GM21737 (cell line): ENCODE results near the gene F2R.
"Not testable (repeated sequence)": the region's sequence is repeated elsewhere in the genome, so short reads cannot be mapped to it uniquely, and the experiment has no call there.

Source experiments
- ATAC-seq: cut with Tn5 transposase; IDR thresholded peaks from one replicate; pipeline ENCODE4 v1.9.1; 2021; ENCODE audit warnings: mild to moderate bottlenecking, moderate library complexity; ENCODE audit not compliant: unreplicated experiment

F2R gene

GRCh38 chr5:76715736-76716455 is at the start of gene F2R:
Gene F2R, plus strand, starts transcription at chr5:76716126. Its CDS starts 182 bp downstream, at chr5:76716308.
- peak; percentile 64 for ATAC-seq

DNA sequence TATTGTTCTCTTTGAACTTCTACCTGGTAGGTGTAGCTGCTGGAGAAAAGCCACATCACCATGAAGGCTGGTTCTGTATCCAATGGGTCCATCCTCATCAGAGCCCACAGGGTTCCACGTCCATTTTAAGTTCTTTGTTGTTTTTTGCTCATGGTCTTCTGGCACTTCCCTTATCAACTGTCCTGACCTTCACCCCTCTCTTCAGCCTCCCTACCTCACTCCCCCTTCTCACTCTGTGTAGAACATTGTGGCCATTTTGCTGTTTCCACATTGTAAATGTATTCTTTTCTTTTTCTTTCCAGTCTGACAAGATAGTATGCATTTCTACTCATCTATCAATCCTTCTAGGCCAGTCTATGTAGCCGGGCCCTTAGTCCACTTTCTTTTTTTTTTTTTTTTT is 48.4 kb upstream of the F2R start:
- ATAC-seq, result no peak

- no peak for ATAC-seq
Observed at GRCh38 chr5:76669245-76669644, 46.7 kb upstream of the F2R start.

- ATAC-seq, result no peak
Observed at GRCh38 chr5:76670508-76670907, 45.4 kb upstream of the F2R start.

DNA sequence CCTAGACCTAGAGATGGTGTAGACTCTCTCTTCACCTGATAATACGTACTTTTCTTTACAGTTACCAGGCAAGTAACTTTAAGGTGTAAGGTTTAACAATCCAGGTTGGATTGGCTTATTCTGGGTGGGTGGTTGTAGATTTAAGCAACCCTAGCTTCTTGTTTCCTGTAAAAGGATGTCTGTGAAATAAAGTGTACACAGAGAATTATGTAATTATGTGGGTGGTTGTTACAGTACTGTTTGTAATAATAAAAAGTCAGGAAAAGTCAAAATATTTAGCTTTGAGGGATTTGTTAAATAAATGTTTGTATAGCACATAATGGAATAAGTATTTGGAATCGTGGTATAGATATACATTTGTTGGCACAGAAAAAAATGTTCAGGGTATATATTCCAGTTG is 43.7 kb upstream of the F2R start:
- no peak for ATAC-seq

- no peak for ATAC-seq
Observed at GRCh38 chr5:76673125-76673524, 42.8 kb upstream of the F2R start.

DNA sequence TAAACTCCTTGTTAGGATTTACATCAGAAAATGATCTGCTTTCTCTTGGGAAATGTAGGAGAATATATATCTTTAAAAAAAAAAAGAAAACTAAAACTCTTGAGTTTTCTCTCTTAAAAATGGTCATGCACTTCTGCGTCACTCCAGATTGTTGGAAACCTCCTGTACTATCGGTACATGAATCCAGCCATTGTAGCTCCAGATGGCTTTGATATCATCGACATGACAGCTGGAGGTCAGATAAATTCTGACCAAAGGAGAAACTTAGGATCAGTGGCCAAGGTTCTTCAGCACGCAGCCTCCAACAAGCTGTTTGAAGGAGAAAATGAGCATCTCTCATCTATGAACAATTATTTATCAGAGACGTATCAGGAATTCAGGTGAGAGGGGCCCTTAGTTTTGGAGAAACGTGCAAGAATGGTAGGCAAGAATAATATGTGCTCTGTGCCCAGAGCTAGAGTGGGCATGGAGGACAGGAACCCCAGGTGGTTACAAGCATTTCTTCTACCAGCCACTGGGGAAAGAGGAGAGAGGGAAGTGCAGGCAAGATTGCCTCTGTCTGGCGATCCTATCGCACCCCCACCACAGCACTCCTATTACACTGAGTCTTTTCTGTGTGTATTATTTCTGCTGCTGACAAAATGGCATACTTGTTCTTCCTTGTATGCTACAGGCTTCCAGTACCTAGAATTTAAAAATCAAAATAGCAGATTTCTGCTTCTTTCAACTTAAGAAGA is 41.4 kb upstream of the F2R start:
- no peak for ATAC-seq

DNA sequence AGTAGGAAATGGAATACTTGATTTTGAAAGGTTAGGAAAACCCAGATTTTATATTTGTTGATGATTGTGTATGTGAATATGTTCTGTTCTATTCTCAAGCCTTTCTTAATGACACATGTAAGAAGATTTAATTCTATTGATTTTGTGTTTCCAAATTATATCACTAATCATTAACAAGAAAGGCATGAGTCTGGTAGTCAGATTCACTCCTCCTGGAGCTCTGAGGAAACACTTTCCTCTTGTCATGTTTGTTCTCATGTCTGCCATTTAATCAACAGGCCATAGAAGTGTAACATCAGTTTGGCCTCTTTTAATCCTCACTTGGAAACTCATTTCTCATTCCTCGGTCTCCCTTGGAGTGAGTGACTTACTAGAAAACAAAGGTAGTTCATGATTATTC is 40.6 kb upstream of the F2R start:
- ATAC-seq, result no peak

DNA sequence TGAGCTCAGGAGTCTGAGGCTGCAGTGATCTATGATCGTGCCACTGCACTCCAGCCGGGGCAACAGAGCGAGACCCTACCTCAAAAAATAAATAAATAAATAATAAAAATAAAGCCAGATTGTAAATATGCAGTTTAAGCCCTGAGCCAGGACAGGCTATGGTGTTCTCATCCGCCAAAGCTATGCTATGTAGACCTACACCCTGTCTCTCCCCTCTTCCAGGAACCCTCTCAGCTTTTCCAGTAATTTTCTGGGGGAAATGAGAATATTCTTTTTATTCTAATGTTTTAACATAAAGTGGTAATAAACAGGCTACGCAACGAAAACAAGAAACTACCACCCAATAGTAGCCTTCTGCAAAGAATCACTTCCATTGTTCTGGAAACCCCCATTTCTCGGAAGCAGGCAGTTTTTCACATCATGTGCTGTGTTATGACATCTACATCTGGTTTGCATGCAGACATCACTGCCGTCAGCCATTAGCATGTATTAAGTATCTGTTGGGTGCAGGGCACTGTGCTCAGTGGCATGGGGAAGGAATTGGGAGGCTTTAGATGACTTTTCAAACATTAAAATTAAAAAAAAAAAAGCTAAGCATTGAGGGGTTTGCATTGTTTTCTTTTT is 38.0 kb upstream of the F2R start:
- ATAC-seq, result no peak

- no peak for ATAC-seq
Observed at GRCh38 chr5:76679231-76679630, 36.7 kb upstream of the F2R start.

GRCh38 chr5:76680826-76681225 is 35.1 kb upstream of the F2R start:
- not testable (repeated sequence) for ATAC-seq

GRCh38 chr5:76681287-76681686 is 34.6 kb upstream of the F2R start:
- no peak for ATAC-seq

DNA sequence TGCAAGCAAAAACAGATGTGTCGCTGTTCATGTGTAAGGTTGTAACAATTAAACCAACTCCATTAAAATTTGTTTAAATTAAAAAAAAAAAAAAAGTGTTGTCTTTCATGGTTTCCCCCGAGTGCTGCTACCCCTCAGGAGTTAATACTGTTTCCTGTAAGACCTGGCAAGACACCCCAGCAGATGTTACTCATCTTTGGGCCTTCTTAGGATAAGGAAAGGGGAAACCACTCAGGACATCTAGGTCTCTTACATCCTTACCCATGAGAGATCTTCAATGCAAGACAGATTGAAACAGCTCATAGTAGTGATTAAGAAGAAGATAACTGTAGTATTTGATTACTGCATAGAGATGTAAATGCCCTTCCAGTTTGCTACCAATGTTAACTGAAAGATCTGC is 33.5 kb upstream of the F2R start:
- ATAC-seq, result no peak

- ATAC-seq, result no peak
Observed at GRCh38 chr5:76683816-76684731, 31.9 kb upstream of the F2R start.

GRCh38 chr5:76684756-76685519 is 31.0 kb upstream of the F2R start:
- ATAC-seq, result no peak

GRCh38 chr5:76685704-76686103 is 30.2 kb upstream of the F2R start:
- ATAC-seq, result no peak

- ATAC-seq, result no peak
Observed at GRCh38 chr5:76688212-76688611, 27.7 kb upstream of the F2R start.

DNA sequence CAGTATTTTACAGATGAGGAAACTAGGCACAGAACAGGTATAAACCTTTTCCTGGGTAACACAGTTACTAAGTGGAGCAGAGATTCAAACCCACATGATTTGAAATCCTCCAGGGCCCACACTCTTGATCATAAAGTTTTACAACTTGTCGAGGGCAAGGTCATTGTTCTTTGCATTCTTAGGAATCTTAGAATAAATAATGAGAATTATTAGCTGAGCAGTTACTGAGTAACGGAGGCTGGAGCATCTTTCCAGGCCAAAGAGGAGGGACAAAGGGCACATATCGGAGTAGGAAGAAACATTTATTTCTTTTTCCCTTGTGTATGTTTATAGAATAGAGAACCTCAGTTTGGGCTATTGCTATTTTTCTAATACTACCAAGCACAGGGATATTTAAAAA is 27.1 kb upstream of the F2R start:
- ATAC-seq, result no peak

DNA sequence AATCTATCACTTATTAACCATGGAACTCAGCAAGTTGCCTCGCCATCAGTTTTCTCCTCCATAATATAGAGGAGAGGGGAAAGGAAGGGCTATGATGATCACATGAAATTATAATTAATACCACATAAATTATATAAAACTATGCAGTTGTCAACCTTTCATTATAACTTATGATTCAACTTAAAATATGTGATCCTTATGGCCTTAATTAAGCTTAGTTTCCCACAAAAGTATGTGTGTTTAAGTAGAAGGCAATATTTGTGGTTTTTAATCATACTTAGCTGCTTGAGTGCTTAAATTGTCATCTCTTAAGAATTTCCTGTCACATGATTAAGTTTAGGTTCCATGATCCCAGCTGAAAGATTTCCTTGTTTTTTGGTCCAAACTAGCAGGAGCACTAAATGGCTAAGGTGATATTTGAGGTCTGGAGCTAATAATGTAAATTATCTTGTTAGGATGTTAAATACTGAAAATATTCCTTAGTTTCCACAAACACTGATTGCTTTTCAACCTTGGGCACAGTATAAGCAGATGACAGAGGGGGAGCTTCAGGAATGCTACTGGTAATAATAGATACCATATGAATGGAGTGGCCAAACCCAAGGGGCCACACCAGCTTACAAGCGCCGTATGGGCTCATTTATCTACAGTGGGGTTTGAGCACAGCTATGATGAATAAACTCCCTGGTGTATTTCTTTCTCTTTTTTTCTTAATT is 26.4 kb upstream of the F2R start:
- ATAC-seq, result no peak
